ENCODE results near the gene NR0B2. TPM values are rescaled to one million over a fixed set of nuclear protein-coding genes. Genes with fewer than 3 reads are reported as not detected.

NR0B2 gene
- total RNA-seq, 2 experiments from 2014 or later, result not detected

DNA sequence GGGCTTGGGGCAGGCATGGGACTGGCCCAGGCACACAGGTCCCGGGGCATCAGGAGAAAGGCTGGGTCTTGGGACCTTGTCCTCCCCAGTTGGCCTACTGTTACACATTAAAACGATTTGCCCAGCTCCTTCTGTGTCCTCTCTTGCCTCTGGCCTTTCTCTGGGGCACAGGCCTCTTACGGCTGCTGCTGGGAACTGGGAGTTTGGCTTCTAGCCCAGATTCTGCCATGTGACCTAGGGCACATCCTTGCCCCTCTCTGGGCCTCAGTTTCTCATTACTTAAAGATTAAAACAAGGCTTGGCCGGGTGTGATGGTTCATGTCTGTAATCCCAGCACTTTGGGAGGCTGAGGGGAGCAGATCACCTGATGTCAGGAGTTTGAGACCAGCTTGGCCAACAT, 32.5 kb upstream of the NR0B2 start:
- ChIA-PET POLR2A (no interaction called here), CTCF (ENCODE audit: unreplicated experiment) (no interaction called here)
- Histone ChIP-seq H3K79me2 (ENCODE audit: insufficient read depth, low read depth, low read length) (no peaks in the 10 kb centered on the region), H2AFZ (ENCODE audit: low read length) (no peak overlapping the region), H3K4me3 (ENCODE audit: low read depth, low read length, poor library complexity, severe bottlenecking) (no peak overlapping the region), H3K4me2 (ENCODE audit: low read length) (no peak overlapping the region), H4K20me1 (ENCODE audit: insufficient read depth, low read length) (no peaks in the 10 kb centered on the region), H3K4me1 (ENCODE audit: insufficient read depth, low read length, poor library complexity, severe bottlenecking) (no peaks in the 10 kb centered on the region), H3K9me2 (ENCODE audit: insufficient read depth, low read length) (no peaks in the 10 kb centered on the region), H3K36me3 (ENCODE audit: insufficient read depth, low read length) (peaks cover 61% of the 10 kb centered on the region), H3K9me3 (ENCODE audit: low read length) (no peaks in the 10 kb centered on the region), H3K27ac (ENCODE audit: low read depth, low read length, poor library complexity, severe bottlenecking) (no peak overlapping the region)
- BruUV-seq (replicated peaks), result no TSS peak
- TF ChIP-seq EZH2phosphoT487 (IDR thresholded peaks at IDR 0.05; ENCODE audit: borderline replicate concordance, low read depth, low read length) (no peak), CTCF (conservative IDR thresholded peaks at IDR 0.05; ENCODE audit: low read length) (no peak)
- intact Hi-C loops (cut with micrococcal nuclease; ENCODE audit: unreplicated experiment), result no loop called here
- DNase-seq (ENCODE audit: low spot score), result no peak

DNA sequence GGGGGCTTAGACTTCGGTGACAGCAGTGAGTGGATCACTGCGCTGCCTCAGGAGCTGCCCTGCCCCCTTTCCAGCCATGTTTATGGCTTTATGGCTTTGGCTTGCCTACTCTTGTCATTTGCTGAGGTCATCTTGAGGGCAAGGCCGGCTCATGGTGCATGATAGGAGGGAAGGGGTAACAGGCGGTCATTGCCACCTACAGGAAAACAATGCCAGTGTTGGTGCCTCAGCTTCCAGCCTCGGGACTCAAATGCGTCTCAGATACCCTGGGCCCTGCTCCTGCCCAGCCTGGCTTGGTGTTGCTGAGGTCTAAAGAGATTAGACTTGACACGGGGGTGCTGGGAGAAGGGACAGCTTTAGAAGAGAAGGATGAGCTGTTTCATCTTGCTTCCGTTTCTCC, 32.0 kb upstream of the NR0B2 start:
- ChIA-PET CTCF (ENCODE audit: unreplicated experiment) (interaction anchor here (0.6 kb wide), 1 partner anchor 780 kb away, joined by 3 read pairs; the partner anchor contains the start of gene FAM76A), POLR2A (no interaction called here)
- no TSS peak for BruUV-seq (replicated peaks)
- H3K4me1 ChIP-seq (ENCODE audit: insufficient read depth, low read length, poor library complexity, severe bottlenecking), result no peaks in the 10 kb centered on the region
- intact Hi-C loops (cut with micrococcal nuclease; ENCODE audit: unreplicated experiment), result no loop called here
- no peak for TF ChIP-seq CTCF (conservative IDR thresholded peaks at IDR 0.05; ENCODE audit: low read length)
- TF ChIP-seq EZH2phosphoT487 (IDR thresholded peaks at IDR 0.05; ENCODE audit: borderline replicate concordance, low read depth, low read length), result no peak
- no peak overlapping the region for H3K4me2 ChIP-seq (ENCODE audit: low read length)
- no peak for DNase-seq (ENCODE audit: low spot score)
- H3K27ac ChIP-seq (ENCODE audit: low read depth, low read length, poor library complexity, severe bottlenecking), result no peak overlapping the region
- H4K20me1 ChIP-seq (ENCODE audit: insufficient read depth, low read length), result no peaks in the 10 kb centered on the region
- peaks cover 64% of the 10 kb centered on the region for H3K36me3 ChIP-seq (ENCODE audit: insufficient read depth, low read length)
- no peaks in the 10 kb centered on the region for H3K9me3 ChIP-seq (ENCODE audit: low read length)
- H3K9me2 ChIP-seq (ENCODE audit: insufficient read depth, low read length), result no peaks in the 10 kb centered on the region
- no peak overlapping the region for H3K4me3 ChIP-seq (ENCODE audit: low read depth, low read length, poor library complexity, severe bottlenecking)
- no peaks in the 10 kb centered on the region for H3K79me2 ChIP-seq (ENCODE audit: insufficient read depth, low read depth, low read length)
- no peak overlapping the region for H2AFZ ChIP-seq (ENCODE audit: low read length)

- intact Hi-C loops (cut with micrococcal nuclease; ENCODE audit: unreplicated experiment), result no loop called here
- H3K9me2 ChIP-seq (ENCODE audit: insufficient read depth, low read length), result no peaks in the 10 kb centered on the region
- H3K27ac ChIP-seq (ENCODE audit: low read depth, low read length, poor library complexity, severe bottlenecking), result no peak overlapping the region
- H3K9me3 ChIP-seq (ENCODE audit: low read length), result no peaks in the 10 kb centered on the region
- no peak for DNase-seq (ENCODE audit: low spot score)
- no peak overlapping the region for H3K4me2 ChIP-seq (ENCODE audit: low read length)
- CTCF ChIA-PET (ENCODE audit: unreplicated experiment), result interaction anchor here (0.6 kb wide), 1 partner anchor 781 kb away, joined by 3 read pairs; the partner anchor contains the start of gene FAM76A
- POLR2A ChIA-PET, result no interaction called here
- H3K4me3 ChIP-seq (ENCODE audit: low read depth, low read length, poor library complexity, severe bottlenecking), result no peak overlapping the region
- peaks cover 64% of the 10 kb centered on the region for H3K36me3 ChIP-seq (ENCODE audit: insufficient read depth, low read length)
- no TSS peak for BruUV-seq (replicated peaks)
- H3K4me1 ChIP-seq (ENCODE audit: insufficient read depth, low read length, poor library complexity, severe bottlenecking), result no peaks in the 10 kb centered on the region
- no peaks in the 10 kb centered on the region for H4K20me1 ChIP-seq (ENCODE audit: insufficient read depth, low read length)
- no peak overlapping the region for H2AFZ ChIP-seq (ENCODE audit: low read length)
- no peaks in the 10 kb centered on the region for H3K79me2 ChIP-seq (ENCODE audit: insufficient read depth, low read depth, low read length)
- no peak for TF ChIP-seq CTCF (conservative IDR thresholded peaks at IDR 0.05; ENCODE audit: low read length)
- no peak for TF ChIP-seq EZH2phosphoT487 (IDR thresholded peaks at IDR 0.05; ENCODE audit: borderline replicate concordance, low read depth, low read length)
These were observed 31.4 kb upstream of the NR0B2 start for GRCh38 chr1:26945138-26945537.

Data from OCI-LY7 (cell line).